Measurements from ENCODE around the gene UTP15. TPM values are rescaled to one million over a fixed set of nuclear protein-coding genes. Genes with fewer than 3 reads are reported as not detected.
A peak's percentile ranks its signal among the peaks of the same experiment; 100 is the strongest.

The UTP15 gene
- total RNA-seq (ENCODE audit: low replicate concordance) = 15.7 and 22.7 TPM in 2 replicates
- long read RNA-seq, transcript UTP15-201 (13 exons, 3,687 nt) = major isoform, 42 of 53 reads
- long read RNA-seq, partial matches to known transcripts = 5 of 53 reads
- long read RNA-seq, other reads (novel, unspliced or antisense) = 6 of 53 reads

DNA sequence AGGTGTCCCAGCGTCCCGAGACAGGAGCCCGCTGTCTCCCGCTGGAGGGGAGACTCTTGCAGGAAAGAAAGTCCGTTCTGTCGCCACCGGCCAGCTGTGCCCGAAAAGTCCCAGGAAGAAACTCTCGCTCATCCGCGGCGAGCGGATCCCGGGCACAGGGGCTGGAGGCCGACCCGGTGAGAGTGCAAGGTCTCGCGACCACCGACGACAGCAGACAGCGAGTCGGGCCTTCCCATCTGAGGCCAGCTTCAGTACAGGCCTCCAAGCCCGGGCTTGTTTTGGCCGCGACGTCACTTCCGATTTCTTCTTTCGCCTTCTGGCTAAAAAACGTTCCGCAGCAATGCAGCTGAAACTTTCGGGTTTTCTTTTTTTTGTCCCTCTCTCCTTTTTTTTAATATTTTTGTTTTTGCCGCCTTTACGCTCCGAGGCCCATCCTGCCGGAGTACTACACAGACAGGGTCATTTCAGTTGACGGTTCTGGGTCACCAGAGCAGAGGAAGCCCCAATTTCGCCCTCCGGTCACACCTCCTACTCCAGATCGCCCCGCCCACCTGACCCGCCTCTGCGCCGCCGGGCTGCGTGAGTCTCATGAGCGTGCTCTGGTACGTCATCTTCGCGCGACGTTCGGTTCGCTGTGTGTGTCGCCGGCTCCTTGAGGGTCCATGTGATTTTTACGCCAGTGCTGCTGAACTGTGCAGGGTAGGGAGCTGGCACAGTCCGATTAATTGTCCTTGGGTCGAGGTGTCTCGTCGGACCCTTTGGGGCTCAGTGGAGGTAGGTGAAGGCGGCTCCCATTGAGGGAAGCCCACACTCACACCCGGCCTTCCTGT is at the start of gene UTP15, which contains the start of gene ANKRA2:
Gene UTP15 (plus strand): TSS at position 605 of the 830 bp plus-strand sequence. CDS start 1,602 bp downstream, outside the sequence.
Gene ANKRA2 (minus strand): TSS at position 501 of the 830 bp plus-strand sequence. CDS start 2,758 bp downstream, outside the sequence.
- H3K4me3 Mint-ChIP-seq = peak within 1 kb of the TSS; percentile 99
- TF ChIP-seq CTCF (conservative IDR thresholded peaks at IDR 0.05) = no peak
- no peaks in the 10 kb centered on the region for H3K27me3 Mint-ChIP-seq
- peaks cover 14% of the 10 kb centered on the region for H3K4me1 Mint-ChIP-seq (ENCODE audit: unreplicated experiment)
- peak within 1 kb of the TSS; percentile 100 for H3K27ac Mint-ChIP-seq
- DNase-seq (ENCODE audit: extremely low spot score, unreplicated experiment) = peak; percentile 98
- peaks cover 11% of the 10 kb centered on the region for H3K36me3 Mint-ChIP-seq
- H3K9me3 Mint-ChIP-seq = no peaks in the 10 kb centered on the region

GRCh38 chr5:73519531-73520283 is 45.8 kb upstream of the UTP15 start:
- H3K4me3 Mint-ChIP-seq = peak overlapping the region; percentile 57
- H3K4me1 Mint-ChIP-seq (ENCODE audit: unreplicated experiment) = peaks cover 8% of the 10 kb centered on the region
- peak overlapping the region; percentile 21 for H3K27ac Mint-ChIP-seq
- no peak for DNase-seq (ENCODE audit: extremely low spot score, unreplicated experiment)
- peaks cover 5% of the 10 kb centered on the region for H3K9me3 Mint-ChIP-seq
- TF ChIP-seq CTCF (conservative IDR thresholded peaks at IDR 0.05) = peak; percentile 74
- H3K36me3 Mint-ChIP-seq = no peaks in the 10 kb centered on the region
- no peaks in the 10 kb centered on the region for H3K27me3 Mint-ChIP-seq

DNA sequence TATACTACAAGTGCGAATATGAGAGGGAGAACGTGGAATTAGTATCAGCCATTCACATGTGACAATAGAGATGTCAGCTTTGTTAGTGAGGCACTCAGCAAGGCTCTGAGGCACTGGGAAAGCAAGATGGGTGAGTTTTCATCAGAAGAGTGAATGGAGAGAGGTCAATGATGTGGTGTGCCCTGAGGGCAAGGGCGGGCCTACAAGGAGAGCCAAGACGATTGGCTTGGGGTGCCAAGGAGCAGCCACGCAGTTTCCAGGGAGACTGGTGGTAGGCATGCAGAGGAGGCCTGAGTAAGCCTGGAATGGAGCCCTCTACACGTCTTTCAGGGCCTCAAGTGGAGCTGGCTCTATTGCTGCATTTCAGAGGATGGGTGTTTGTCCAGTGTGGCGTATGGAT is 42.6 kb upstream of the UTP15 start:
- TF ChIP-seq CTCF (conservative IDR thresholded peaks at IDR 0.05) = no peak
- Mint-ChIP-seq H3K9me3 (peaks cover 5% of the 10 kb centered on the region), H3K4me1 (ENCODE audit: unreplicated experiment) (peaks cover 8% of the 10 kb centered on the region), H3K36me3 (no peaks in the 10 kb centered on the region), H3K27ac (peak overlapping the region; percentile 54), H3K27me3 (no peaks in the 10 kb centered on the region), H3K4me3 (no peak overlapping the region)
- DNase-seq (ENCODE audit: extremely low spot score, unreplicated experiment) = no peak

GRCh38 chr5:73523861-73524260 is 41.7 kb upstream of the UTP15 start:
- TF ChIP-seq CTCF (conservative IDR thresholded peaks at IDR 0.05) = no peak
- Mint-ChIP-seq H3K27ac (no peak overlapping the region), H3K4me3 (no peak overlapping the region), H3K27me3 (no peaks in the 10 kb centered on the region), H3K9me3 (peaks cover 5% of the 10 kb centered on the region), H3K4me1 (ENCODE audit: unreplicated experiment) (peaks cover 8% of the 10 kb centered on the region), H3K36me3 (no peaks in the 10 kb centered on the region)
- DNase-seq (ENCODE audit: extremely low spot score, unreplicated experiment) = no peak

DNA sequence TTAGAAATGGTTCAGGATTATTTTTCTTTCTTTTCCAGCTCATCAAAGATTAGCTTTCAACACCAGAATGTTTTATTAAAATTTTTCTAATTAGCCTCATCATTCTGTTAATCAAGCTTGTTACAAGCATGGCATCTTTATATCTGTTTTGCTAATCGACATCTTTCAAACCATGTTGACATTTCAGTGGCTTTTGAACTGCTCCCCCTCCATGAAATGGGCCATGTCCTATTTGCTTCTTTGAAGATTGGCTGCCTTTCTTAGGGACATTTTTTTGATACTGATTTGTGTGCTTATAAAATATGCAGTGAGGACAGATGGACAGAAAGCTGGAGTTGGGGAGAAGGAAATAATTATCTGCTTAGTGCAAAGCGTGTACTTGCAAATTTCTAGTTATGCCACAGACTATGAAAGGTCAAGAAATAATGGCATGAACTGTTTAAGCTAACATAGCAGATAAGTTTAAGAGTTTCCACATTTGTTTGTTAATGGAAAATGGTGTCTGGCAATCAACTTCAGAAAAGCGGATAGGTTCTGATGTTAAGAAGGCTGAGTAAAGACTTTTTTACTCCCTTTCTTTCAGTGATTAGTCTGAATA is 39.8 kb upstream of the UTP15 start:
- TF ChIP-seq CTCF (conservative IDR thresholded peaks at IDR 0.05) = no peak
- peaks cover 5% of the 10 kb centered on the region for H3K9me3 Mint-ChIP-seq
- H3K27ac Mint-ChIP-seq = no peak overlapping the region
- no peaks in the 10 kb centered on the region for H3K4me1 Mint-ChIP-seq (ENCODE audit: unreplicated experiment)
- no peak for DNase-seq (ENCODE audit: extremely low spot score, unreplicated experiment)
- H3K4me3 Mint-ChIP-seq = no peak overlapping the region
- H3K36me3 Mint-ChIP-seq = no peaks in the 10 kb centered on the region
- no peaks in the 10 kb centered on the region for H3K27me3 Mint-ChIP-seq

Measured in type B pancreatic cell (in vitro differentiated cells).